GM19238 (cell line): ENCODE measurements around the gene HOXA5.

ENCODE experiments used
- DNase-seq: peaks from one replicate; pipeline ENCODE4 v3.0.0; 2011; ENCODE audit warnings: low spot score; ENCODE audit not compliant: insufficient read length

Gene HOXA5

GRCh38 chr7:27171637-27172314 is 28.3 kb upstream of the HOXA5 start:
- DNase-seq: no peak

GRCh38 chr7:27171325-27171636 is 27.8 kb upstream of the HOXA5 start:
- no peak for DNase-seq

- no peak for DNase-seq
These were observed 27.2 kb upstream of the HOXA5 start for GRCh38 chr7:27170426-27171324.

- no peak for DNase-seq
These were observed 26.4 kb upstream of the HOXA5 start for GRCh38 chr7:27169658-27170425.

GRCh38 chr7:27168265-27168947 is 24.9 kb upstream of the HOXA5 start:
- DNase-seq: no peak

- no peak for DNase-seq
These were observed 24.4 kb upstream of the HOXA5 start for GRCh38 chr7:27167916-27168264.

- no peak for DNase-seq
These were observed 23.3 kb upstream of the HOXA5 start for GRCh38 chr7:27166531-27167505.

- DNase-seq: no peak
These were observed 22.6 kb upstream of the HOXA5 start for GRCh38 chr7:27165996-27166530.

GRCh38 chr7:27165089-27165995 is 21.9 kb upstream of the HOXA5 start, which contains the start of gene HOXA9:
TSS of gene HOXA9 (minus strand) at chr7:27165537. CDS start at chr7:27165457, 80 bp downstream.
- DNase-seq: no peak

GRCh38 chr7:27164367-27165088 is 21.0 kb upstream of the HOXA5 start:
- DNase-seq: no peak

- no peak for DNase-seq
These were observed 20.5 kb upstream of the HOXA5 start for GRCh38 chr7:27164045-27164366.

- DNase-seq: no peak
These were observed 20.0 kb upstream of the HOXA5 start for GRCh38 chr7:27163288-27164044.

GRCh38 chr7:27162561-27163287 is 19.2 kb upstream of the HOXA5 start:
- DNase-seq: no peak

GRCh38 chr7:27161721-27162560 is 18.5 kb upstream of the HOXA5 start:
- DNase-seq: no peak

GRCh38 chr7:27161214-27161720 is 17.8 kb upstream of the HOXA5 start:
- DNase-seq: no peak
